Endothelial cell of umbilical vein (primary cell): Measurements from ENCODE around the gene TCAP.

ENCODE experiments used
- EZH2 ChIP-seq: IDR thresholded peaks from 2 replicates; pipeline ENCODE4 v1.6.1; 2012; ENCODE audit warnings: borderline replicate concordance, low read depth, mild to moderate bottlenecking, moderate library complexity, low read length, inconsistent platforms; ENCODE audit not compliant: severe bottlenecking
- FOS ChIP-seq: IDR thresholded peaks from 2 replicates; pipeline ENCODE4 v1.6.1; 2011; ENCODE audit warnings: mild to moderate bottlenecking, low read length, moderate library complexity, borderline replicate concordance; ENCODE audit not compliant: insufficient read depth
- POLR2A ChIP-seq: IDR thresholded peaks from 2 replicates; pipeline ENCODE4 v1.6.1; 2012; ENCODE audit warnings: low read depth, mild to moderate bottlenecking, control low read depth, low read length
- POLR2AphosphoS5 ChIP-seq: IDR thresholded peaks from 2 replicates; pipeline ENCODE4 v1.6.1; 2012; ENCODE audit warnings: low read depth, mild to moderate bottlenecking, control low read depth, low read length, moderate library complexity; ENCODE audit not compliant: insufficient read depth
- TF ChIP-seq, protein P1 (sequence below), 2 donors: IDR thresholded peaks; 1 replicate in 1 of 2; 2 replicates in 1 of 2; pipeline ENCODE4 v1.5.1; 2011; ENCODE audit warnings: low read length in 2 of 2, mild to moderate bottlenecking in 2 of 2, moderate library complexity in 2 of 2, control low read depth in 1 of 2, inconsistent platforms in 1 of 2, low read depth in 1 of 2; ENCODE audit not compliant: insufficient read depth in 1 of 2; ENCODE audit errors: extremely low read depth in 1 of 2

GRCh38 chr17:39674702-39675389 lies 9.7 kb downstream of the TCAP start:
- TF ChIP-seq, protein P1, sequence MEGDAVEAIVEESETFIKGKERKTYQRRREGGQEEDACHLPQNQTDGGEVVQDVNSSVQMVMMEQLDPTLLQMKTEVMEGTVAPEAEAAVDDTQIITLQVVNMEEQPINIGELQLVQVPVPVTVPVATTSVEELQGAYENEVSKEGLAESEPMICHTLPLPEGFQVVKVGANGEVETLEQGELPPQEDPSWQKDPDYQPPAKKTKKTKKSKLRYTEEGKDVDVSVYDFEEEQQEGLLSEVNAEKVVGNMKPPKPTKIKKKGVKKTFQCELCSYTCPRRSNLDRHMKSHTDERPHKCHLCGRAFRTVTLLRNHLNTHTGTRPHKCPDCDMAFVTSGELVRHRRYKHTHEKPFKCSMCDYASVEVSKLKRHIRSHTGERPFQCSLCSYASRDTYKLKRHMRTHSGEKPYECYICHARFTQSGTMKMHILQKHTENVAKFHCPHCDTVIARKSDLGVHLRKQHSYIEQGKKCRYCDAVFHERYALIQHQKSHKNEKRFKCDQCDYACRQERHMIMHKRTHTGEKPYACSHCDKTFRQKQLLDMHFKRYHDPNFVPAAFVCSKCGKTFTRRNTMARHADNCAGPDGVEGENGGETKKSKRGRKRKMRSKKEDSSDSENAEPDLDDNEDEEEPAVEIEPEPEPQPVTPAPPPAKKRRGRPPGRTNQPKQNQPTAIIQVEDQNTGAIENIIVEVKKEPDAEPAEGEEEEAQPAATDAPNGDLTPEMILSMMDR (IDR thresholded peaks at IDR 0.05; ENCODE audit: extremely low read depth in 1 of 2, insufficient read depth in 1 of 2, low read depth in 1 of 2, low read length in 2 of 2): no peak
- no peak for TF ChIP-seq POLR2AphosphoS5
- no peak for TF ChIP-seq POLR2A
- TF ChIP-seq EZH2: no peak
- no peak for TF ChIP-seq FOS
